Left renal pelvis (tissue), 4 donors: ENCODE measurements around the gene CRYZL1. TPM values are rescaled to one million over a fixed set of nuclear protein-coding genes. Genes with fewer than 3 reads are reported as not detected.
"Not testable (repeated sequence)": the region's sequence is repeated elsewhere in the genome, so short reads cannot be mapped to it uniquely, and the experiment has no call there.

Source experiments
- DNase-seq, 4 donors: peaks; one replicate each; pipeline ENCODE4 v3.0.0-alpha.2; 2013; ENCODE audit warnings: low read depth in 4 of 4, low spot score in 3 of 4
- polyA plus RNA-seq, 4 donors: library from polyadenylated mRNA; unstranded; fragments of 120-200 nt; gene quantifications; one replicate each; pipeline ENCODE4 v1.2.1, GENCODE V29; 2013; ENCODE audit not compliant: insufficient read length in 4 of 4

The CRYZL1 gene
- 10 to 100 TPM; 61.0 to 70.8 (median 68.3) TPM for polyA plus RNA-seq

DNA sequence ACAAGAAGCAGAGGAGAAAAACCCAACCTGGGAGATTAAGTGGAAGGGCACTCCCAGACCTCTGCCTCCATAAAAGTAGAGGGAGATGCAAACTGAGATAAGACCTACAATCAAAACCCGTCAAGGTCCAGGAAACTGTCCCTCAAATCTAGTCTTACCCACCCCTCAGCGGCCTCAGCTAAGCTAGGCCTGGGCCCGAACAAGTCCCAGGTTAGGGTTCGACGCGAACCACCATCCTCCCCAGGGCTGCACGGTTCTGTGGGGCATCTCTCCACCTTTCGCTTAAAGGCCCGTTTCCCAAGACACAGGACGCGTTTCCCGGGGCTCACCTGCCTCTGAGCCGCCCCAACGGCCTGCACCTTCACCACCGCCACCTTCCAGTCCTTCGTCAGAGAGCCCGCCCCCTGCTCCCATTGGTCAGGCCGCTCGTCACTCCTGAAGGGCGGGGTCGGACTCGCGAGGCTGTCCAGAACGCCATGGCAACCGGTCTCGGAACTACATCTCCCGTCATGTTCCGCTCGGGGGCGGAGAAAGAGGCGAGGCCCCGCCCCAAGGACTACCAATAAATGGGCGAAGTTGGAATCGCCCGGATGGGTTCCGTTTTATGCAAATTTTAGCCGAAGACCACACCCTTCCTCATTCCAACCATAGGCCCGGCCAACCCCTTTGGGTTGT is at the start of gene CRYZL1:
Gene CRYZL1, minus strand, starts transcription at position 390 of the 675 bp plus-strand sequence. CDS start 10,190 bp downstream, outside the sequence.
- peak; percentile 98 to 100 (median 100) for DNase-seq

DNA sequence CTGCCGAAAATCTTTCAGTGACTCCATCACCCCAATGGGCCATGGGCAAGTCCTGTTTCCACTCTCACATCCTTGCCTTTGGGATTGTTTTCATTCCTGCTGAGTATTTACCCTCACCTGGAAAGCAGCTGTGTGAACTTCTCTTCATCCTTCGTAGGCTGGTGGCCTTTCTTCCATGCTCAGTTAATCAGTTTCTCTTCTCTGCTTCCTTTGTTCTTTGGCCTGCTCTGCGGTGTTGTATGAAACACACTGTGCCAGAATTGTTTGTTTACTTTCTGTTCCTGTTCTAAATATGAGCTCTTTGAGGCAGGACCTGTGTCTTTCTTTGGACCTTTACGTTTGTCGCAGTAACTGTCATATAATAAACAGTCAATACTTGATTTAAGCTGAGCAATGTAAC is 49.3 kb upstream of the CRYZL1 start:
- no peak for DNase-seq

DNA sequence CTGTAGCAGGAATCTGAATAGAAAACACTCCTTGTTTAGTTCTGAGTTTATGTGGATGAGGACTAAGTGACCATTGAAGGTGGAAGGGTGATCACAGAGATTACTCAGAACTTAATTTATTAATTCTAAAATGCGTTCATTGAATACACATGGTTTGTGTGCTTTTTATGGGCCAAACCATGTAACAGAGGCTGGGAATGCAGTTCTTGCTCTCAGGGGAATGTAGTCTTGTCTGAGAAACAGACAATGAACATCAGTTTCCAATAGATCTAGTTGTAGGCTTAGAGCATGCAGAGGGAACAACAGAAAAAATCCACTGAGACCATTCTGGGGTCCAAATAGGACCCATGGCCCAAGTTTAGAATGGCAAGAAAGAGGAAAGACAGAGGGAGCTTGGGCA is 46.8 kb upstream of the CRYZL1 start:
- no peak for DNase-seq

DNA sequence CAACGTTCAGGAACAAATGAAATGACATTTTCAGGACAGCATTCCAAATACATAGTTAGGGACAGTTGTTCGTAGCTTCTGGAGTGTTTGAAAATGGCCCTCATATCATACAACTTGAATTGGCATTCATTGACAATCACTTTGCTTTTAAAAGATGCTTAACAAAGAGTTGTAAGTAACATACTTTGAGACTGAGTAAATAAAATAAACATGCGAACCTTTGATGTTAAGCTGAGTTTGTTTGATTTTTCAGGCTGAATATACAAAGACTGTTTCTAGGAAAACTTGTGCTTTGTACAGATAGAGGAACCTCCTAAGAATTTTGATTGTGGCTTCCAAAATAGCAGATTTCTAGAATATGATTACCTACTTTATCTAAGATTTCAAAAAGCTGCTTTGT is 46.1 kb upstream of the CRYZL1 start:
- no peak for DNase-seq

DNA sequence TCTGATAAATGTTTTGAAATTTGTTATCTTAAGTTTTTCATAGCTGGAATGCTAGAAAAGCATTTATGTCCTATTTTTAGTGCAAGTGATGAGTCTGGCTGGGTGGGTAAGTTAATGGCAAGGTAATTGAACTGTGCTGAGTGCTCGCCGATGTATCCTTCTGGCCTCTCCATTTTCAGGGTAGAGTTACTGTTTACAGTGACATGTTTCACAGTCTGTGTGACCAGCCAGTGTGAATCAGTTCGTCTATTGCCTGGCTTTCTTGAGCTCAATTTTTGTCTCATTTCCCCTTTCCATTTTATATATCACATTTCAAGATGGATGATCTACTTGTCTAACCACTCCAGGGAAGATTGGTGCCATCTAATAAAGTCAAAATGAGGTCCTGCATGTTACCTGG is 44.8 kb upstream of the CRYZL1 start:
- no peak for DNase-seq

DNA sequence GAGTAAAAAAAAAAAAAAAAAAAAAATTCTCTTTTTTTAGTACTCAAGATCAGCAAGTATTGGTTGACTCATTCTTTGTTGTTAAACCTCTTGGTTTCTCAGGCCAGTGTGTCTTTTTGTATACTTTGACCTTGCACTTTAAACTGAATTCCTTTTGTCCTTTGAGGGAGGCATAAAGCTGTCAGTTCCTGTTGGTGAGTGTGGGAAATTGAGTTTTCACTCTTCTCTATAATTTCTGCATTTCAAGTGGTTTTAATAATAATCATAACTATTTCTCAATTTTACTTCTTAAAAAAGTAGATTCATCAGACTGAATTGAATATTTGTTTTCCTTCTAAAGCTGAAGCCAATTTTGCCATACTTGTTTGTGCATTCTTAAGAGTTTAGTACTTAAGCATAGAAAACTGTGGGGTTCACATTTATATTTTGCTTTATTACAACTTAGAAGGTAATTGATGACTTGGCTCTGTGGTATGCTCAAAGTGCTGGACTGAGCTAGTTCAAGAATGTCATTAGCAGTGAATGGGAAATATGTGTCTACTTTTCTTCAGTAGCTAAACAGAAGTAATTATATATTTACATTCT is 44.2 kb upstream of the CRYZL1 start:
- peak in 1 of 4 donors; percentile 8 for DNase-seq

DNA sequence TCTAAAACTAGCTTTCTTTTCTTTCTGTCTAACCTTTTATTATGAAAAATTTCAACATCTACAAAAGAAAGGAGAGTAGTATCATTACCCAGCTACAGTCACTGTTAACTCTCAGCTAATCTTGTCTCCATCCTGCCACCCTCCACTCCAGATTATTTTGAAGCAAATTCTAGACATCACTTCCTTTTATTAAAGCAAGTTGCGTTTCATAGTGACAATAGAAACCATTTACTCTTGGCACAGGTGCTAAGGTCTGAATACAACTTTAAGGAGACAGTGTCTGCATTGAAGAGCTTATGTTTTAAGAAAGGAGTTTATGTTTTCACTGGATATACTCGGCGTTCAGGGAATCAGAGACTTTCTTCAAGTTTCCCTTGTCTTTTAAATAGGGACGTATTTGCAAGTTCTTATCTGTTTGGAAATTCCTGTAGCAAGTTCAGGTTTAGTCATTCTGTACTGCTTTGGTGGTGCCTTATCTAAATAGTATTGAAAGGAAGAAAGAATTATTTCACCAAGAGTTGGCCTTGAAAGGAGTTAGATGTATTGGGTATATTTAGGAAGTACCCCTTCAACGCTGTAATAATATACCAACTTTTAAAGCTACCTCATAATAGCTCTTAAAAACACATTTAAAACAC is 43.5 kb upstream of the CRYZL1 start:
- DNase-seq, result no peak

DNA sequence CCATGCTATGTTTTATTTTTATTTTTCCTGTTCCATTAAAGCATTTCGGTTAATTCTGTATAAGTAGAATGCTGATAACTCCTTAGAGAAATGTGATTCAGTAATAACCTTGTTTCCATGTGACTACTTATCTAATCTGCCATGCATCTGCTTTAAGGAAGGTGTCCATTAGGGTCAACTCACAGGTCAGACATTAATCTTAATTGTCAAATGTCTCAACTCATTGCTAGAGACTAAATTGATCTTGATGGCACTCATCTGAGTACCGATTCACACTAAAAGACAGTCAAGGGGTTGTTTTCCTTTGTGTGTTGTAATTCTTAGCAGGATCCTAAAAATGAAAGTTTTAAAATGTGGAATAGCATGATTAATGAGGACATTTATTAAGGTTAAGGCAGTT is 42.5 kb upstream of the CRYZL1 start:
- no peak for DNase-seq

DNA sequence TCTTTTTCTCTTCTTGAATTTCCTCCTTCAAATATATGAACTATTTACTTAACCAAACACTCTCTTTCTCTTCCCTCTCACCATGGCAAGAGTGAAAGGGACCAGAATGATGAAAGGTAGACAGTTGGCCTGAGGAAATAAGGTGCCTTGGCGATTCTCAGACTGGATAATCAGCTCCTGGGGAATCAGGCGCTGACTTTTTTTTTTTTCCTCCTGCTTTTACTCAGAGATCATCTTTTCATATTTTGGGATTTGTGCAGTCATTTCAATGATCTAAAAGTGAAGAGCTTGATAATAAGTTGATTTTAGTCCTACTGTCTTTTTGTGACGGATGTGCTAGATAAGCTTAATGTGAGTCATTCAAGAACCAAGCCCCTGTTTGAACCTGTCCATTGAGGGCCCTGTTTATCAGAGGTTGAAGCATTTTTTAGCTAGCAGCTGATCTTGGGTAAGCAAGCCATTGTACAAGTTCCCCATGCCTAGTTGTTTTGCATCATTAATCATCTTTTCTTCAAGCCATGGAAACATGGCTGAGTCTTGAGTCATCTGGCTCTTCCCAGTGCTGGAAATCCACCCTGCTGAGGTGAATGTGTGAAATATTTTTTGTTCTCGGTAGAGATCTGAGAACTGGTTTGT is 41.6 kb upstream of the CRYZL1 start:
- DNase-seq, result no peak

DNA sequence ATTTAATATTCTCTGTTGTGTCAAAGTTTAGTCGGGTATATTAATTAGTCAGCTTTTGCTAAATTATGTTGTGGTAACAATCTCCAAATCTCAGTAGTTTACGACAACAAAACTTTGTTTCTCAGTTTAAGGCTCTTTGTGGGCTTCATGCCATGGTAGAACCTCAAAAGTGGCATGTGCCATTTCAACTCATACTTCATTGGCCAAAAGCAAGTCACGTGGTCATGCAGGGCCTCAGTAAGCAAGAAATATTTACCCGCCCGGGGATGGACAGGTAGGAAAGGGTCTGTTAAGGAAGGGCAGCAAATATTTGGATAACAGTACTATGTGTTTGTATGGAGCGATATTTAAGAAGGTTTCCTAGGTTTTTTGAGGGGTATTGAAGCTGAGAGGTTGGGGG is 39.3 kb upstream of the CRYZL1 start:
- no peak for DNase-seq

DNA sequence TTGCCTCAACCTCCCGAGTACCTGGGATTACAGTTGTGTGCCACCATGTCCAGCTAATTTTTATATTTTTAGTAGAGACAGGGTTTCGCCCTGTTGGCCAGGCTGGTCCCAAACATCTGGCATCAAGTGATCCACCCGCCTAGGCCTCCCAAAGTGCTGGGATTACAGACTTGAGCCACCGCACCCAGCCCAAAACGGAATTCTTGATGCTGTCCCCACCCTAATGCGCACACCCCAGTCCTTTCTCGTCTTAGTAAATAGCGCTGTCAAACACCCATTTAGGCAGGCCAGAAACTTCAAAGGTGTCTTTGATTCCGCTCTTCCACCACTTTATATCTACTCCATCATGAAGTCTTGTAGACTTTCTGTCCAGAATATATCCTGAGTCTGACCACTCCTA is 35.9 kb upstream of the CRYZL1 start:
- no peak for DNase-seq

DNA sequence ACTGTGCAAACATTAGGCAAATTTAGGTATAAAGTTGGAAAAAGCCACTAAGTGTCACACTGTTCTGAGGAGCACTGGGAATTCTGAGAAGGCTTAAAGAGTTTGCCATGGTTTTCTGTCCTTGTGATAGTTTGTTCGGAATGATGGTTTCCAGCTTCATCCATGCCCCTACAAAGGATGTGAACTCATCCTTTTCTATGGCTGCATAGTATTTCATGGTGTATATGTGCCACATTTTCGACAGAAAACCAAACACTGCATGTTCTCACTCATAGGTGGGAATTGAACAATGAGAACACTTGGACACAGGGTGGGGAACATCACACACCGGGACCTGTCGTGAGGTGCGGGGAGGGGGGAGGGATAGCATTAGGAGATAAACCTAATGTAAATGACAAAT is 35.1 kb upstream of the CRYZL1 start:
- DNase-seq, result not testable (repeated sequence)

DNA sequence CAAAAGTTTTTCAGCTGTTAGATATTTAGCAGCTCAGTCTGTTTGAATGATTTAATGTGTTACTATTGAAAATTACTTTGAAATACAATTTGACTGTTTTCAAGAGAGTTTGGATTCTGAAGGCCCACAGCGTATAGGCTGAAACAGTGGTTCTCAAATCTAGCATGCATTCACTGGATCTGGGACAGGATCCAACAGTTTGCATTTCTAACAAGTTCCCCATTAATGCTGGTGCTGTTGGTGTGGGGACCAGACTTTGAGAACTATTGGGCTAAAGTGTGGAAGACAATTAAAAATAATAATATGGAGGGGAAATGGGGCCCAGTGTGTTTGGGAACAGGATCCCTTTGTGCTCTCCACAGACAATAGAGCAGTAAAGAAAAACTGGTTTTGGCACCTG is 32.7 kb upstream of the CRYZL1 start:
- no peak for DNase-seq

DNA sequence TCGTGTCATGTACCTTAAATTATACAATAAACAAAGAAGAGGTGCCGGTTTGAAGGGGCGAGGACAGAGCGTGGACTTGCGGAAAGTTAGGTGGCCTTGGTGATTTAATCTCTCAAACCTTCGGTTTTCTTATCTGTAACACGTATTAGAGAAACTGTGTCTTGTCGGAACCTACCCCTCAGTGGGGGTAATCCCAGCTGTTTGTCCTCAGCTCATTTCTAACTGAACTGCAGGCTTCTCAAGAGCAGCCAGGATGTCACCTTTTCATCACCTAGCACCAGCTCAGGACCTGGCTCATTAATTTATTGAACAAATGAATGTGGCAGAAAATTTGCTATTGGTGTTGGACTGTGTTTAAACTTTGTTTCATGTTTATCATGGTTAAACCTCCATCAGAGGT is 31.9 kb upstream of the CRYZL1 start:
- no peak for DNase-seq

DNA sequence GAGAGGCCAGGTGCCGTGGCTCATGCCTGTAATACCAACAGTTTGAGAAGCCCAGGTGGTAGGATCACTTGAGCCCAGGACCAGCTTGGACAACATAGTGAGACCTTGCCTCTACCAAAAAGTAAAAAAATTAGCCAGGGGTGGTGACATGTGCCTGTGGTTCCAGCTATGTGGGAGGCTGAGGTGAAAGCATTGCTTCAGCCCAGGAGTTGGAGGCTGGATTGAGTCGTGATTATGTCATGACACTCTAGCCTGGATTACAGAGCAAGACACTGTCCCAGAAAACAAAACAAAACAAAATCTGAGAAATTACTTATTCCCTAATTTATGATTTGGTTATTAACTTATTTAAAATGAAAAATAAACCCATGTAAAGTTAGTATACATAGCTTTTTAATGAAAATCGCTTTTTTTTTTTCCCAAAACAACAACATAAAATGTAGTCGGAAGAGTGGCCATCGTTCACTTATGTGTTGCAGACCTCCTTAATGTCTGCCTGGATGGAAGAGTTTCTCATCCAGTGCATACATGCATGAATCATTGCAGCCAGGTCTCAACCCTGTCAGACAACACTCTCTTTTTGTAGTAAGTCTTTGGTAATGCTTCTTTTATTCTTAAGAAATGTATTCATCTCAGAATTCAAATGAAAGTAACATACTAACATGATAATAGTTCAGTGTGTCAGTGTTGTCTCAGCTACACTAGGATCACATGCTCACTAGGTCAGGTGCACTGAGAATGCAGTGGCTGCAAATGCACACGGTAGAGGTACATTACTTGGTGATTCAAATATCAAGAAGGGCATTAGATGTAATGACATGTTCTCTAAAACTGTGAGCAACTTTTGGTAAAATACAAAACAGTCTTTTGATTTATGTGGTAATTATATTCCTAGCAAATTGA is 28.8 kb upstream of the CRYZL1 start:
- no peak for DNase-seq

DNA sequence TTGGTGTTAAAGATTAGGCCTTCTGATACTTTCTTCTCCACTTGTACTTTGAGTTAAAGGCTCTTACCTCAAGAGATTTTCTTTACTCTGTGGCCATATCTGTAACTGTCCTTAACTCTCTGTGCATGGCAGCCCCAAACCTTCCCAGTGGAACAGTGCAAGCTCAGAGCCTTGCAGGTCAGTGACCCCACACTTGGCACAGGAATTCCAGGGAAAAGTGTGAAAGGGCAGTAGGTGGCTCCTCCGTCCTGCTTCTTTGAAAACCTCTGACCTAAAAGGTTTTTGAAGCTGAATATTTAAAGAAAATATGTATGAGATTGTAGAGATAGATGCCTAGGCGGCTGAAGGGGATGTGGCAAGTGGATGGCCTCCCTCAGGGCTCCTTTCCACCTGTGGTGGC is 27.1 kb upstream of the CRYZL1 start:
- no peak for DNase-seq

DNA sequence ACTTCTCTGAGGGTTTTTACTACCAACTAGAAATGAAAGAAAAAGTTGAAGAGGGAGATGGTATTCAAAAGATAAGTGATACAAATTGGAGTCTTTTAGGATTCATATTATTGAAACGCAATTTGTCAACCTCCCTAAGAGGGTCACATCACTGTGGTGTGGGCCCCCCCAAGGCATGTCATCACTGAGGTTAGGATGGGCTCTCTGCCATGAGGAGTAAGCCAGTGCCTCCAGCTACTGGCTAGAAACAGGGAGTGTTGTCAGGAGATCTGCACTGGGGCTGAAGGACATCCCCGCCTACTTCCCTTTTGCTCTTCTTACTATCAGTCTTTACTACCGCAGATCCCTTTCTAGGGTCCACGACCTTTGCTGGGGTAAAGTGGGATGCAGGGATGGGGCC is 26.6 kb upstream of the CRYZL1 start:
- no peak for DNase-seq

DNA sequence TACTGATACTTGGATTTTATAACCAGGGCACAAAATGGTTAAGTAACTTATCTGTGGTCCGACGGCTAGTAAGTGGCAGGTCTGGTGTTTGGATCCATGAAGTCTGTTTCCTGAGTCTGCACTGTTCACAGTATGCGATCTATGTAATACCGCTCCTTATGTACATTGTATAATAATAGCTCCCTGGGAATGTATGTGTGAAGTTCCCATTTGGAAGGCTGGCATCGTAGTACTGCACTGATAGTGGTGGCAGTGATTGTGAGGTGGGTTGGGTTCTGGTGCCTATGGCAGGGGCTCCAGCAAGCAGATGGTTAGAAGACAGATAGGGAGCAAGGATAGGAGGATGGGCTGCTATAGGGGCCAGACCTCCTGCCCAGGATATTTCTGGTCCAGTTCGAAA is 26.1 kb upstream of the CRYZL1 start:
- DNase-seq, result no peak

DNA sequence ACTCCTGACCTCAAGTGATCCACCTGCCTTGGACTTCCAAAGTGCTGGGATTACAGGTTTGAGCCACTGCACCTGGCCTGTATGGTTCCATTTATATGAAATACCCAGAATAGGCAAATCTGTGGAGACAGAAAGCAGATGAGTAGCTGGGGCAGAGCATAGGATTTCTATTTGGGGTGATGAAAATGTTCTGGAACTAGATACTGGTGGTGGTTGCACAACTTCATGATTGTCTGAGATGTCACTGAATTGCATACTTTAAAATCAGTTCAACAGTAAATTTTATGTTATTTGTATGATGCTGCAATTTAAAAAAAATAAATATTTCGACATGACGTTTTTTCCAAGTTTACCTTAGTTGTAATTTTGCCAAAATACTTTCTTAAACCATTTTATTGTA is 24.6 kb upstream of the CRYZL1 start:
- DNase-seq, result no peak

DNA sequence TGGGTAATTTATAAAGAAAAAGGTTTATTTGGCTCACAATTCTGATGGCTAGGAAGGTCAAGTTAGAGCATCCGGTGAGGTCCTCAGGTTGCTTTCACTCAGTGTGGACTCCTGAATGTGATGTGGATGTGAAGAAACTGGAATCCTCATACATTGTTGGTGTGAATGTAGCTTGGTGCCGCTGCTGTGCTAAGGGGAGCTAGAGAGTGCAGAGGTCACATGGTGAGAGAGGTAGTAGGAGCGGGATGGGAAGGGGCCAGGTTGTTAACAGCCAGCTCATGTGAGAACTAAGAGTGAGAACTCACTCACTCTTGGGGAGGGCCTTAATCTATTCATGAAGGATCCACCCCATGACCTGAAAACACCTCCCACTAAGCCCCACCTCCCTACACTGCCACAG is 22.6 kb upstream of the CRYZL1 start:
- no peak for DNase-seq

DNA sequence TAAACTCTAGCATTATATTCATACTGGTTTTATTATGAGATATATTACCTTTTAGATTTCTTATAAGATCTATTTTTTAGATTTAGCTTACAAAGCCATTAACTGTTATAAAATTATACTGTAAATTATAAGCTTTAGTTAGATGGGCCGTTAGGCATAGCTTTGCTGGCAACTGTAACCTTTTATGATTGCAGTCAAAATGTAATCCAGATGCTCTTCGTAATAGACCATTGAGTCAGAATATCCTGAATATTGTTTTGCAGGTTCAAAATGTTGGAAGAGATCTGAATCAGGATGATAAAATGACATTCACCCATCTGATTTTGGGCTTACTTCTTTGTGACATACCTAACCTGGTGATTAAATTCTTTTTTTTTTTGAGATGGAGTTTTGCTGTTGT is 21.7 kb upstream of the CRYZL1 start:
- no peak for DNase-seq
